Measurements from ENCODE around the gene SLC2A9. TPM values are rescaled to one million over a fixed set of nuclear protein-coding genes. Genes with fewer than 3 reads are reported as not detected.
"Not testable (repeated sequence)": the region's sequence is repeated elsewhere in the genome, so short reads cannot be mapped to it uniquely, and the experiment has no call there.

SLC2A9 gene
- total RNA-seq, 1 donor from 2014 or later: 6.2 TPM

- H3K9me3 ChIP-seq: no peaks in the 10 kb centered on the region
- H3K36me3 ChIP-seq: peaks cover 0 to 3% of the 10 kb centered on the region in 2 donors
- TF ChIP-seq CTCF (IDR thresholded peaks at IDR 0.05): no peak
- no peaks in the 10 kb centered on the region for H3K27me3 ChIP-seq
- no peak overlapping the region for H3K4me3 ChIP-seq
- no peaks in the 10 kb centered on the region for H3K4me1 ChIP-seq
- H3K27ac ChIP-seq: no peak overlapping the region
- DNase-seq (ENCODE audit: low spot score in 2 of 2): no peak
- intact Hi-C loops (cut with DNase I): no loop called here
Observed at GRCh38 chr4:9984621-9985020, 36.7 kb downstream of the SLC2A9 start.

- TF ChIP-seq CTCF (IDR thresholded peaks at IDR 0.05): no peak
- intact Hi-C loops (cut with DNase I): no loop called here
- no peak overlapping the region for H3K4me3 ChIP-seq
- H3K27me3 ChIP-seq: no peaks in the 10 kb centered on the region
- DNase-seq (ENCODE audit: low spot score in 2 of 2): no peak
- H3K36me3 ChIP-seq: peaks cover 0 to 3% of the 10 kb centered on the region in 2 donors
- H3K4me1 ChIP-seq: no peaks in the 10 kb centered on the region
- H3K9me3 ChIP-seq: no peaks in the 10 kb centered on the region
- H3K27ac ChIP-seq: no peak overlapping the region
Observed at GRCh38 chr4:9983211-9983610, 38.1 kb downstream of the SLC2A9 start.

- H3K27ac ChIP-seq; intact Hi-C loops (cut with DNase I); H3K4me3 ChIP-seq; H3K27me3 ChIP-seq; H3K36me3 ChIP-seq; H3K9me3 ChIP-seq; DNase-seq (ENCODE audit: low spot score in 2 of 2); H3K4me1 ChIP-seq: not testable (repeated sequence)
Observed at GRCh38 chr4:9981899-9982298, 39.4 kb downstream of the SLC2A9 start.

- intact Hi-C loops (cut with DNase I): no loop called here
- TF ChIP-seq CTCF (IDR thresholded peaks at IDR 0.05): no peak
- no peak for DNase-seq (ENCODE audit: low spot score in 2 of 2)
Observed at GRCh38 chr4:9980898-9981297, 40.4 kb downstream of the SLC2A9 start.

GRCh38 chr4:9979101-9979701 is 42.1 kb downstream of the SLC2A9 start:
- no peak for DNase-seq (ENCODE audit: low spot score in 2 of 2)
- TF ChIP-seq CTCF (IDR thresholded peaks at IDR 0.05): no peak
- Histone ChIP-seq H3K4me1 (no peaks in the 10 kb centered on the region), H3K36me3 (no peaks in the 10 kb centered on the region), H3K27me3 (no peaks in the 10 kb centered on the region), H3K4me3 (no peak overlapping the region), H3K9me3 (peaks cover 0 to 4% of the 10 kb centered on the region in 2 donors), H3K27ac (no peak overlapping the region)
- intact Hi-C loops (cut with DNase I): no loop called here

More at GRCh38 chr4:9980898-9981297, 40.4 kb downstream of the SLC2A9 start:
- no peaks in the 10 kb centered on the region for H3K9me3 ChIP-seq
- H3K36me3 ChIP-seq: peaks cover 0 to 3% of the 10 kb centered on the region in 2 donors
- H3K4me3 ChIP-seq: no peak overlapping the region
- H3K4me1 ChIP-seq: no peaks in the 10 kb centered on the region
- H3K27me3 ChIP-seq: no peaks in the 10 kb centered on the region
- no peak overlapping the region for H3K27ac ChIP-seq

- intact Hi-C loops (cut with DNase I): no loop called here
- H3K9me3 ChIP-seq: peaks cover 0 to 4% of the 10 kb centered on the region in 2 donors
- H3K4me1 ChIP-seq: no peaks in the 10 kb centered on the region
- H3K27ac ChIP-seq: no peak overlapping the region
- TF ChIP-seq CTCF (IDR thresholded peaks at IDR 0.05): no peak
- H3K4me3 ChIP-seq: no peak overlapping the region
- no peaks in the 10 kb centered on the region for H3K36me3 ChIP-seq
- no peak for DNase-seq (ENCODE audit: low spot score in 2 of 2)
- H3K27me3 ChIP-seq: no peaks in the 10 kb centered on the region
Observed at GRCh38 chr4:9977518-9978031, 43.7 kb downstream of the SLC2A9 start.
